HG03175 (cell line): Measurements from ENCODE around the gene CERS1.
"Not testable (repeated sequence)": the region's sequence is repeated elsewhere in the genome, so short reads cannot be mapped to it uniquely, and the experiment has no call there.

Source experiments
- ATAC-seq: cut with Tn5 transposase; IDR thresholded peaks from one replicate; pipeline ENCODE4 v1.9.1; 2021; ENCODE audit warnings: mild to moderate bottlenecking, moderate library complexity; ENCODE audit not compliant: unreplicated experiment

The CERS1 gene

DNA sequence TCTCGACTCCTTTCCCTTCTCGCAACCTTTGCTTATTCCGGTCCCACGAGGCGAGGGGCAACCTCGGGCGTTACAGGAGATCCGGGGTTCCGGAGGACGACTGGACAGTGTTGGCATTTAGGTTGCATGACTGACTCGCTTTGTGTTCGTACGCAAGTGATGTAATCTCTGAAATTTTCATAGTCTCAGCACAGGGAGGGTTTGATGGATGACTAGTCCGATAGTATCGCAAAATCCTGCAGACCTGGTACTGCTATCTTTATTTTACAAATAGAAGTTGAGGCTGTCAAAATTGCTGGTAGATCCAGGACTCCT is 23.9 kb upstream of the CERS1 start:
- ATAC-seq, result no peak

DNA sequence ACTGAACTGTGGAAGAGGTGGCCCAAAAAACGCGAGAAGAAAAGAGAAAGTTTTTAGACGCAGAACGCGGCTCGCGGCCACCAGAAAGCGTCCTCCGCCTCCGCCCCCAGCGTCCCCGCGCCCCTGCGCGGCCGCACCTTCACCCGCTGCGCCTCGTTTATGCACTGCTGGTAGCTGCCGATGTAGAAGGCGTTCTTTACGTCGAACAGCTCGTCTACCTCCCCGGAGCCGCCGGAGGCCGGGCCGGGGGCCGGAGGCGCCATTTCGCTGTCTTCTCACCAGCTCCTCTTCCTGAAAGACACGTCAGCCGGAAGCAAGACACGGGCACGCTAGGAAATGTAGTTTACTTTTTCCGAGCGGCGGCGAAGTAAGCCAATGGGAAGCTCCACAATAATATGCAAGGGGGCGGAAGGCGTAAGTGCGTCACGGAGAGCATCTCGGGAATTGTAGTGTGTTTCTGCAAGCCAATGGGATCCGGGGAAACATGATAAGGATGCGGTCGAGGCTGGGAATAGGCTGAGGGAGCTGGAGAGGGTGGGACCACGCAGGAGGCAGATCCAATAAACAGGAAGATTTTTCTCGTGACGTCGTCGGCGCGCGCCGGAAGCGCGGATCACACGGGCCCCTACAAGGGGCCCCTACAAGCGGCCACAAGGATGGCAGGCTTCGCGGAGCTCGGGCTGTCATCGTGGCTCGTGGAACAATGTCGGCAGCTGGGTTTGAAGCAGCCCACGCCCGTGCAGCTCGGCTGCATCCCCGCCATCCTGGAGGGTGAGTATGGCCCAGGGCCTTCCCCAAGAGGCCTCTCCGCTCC is 23.3 kb upstream of the CERS1 start, which contains the start of the genes COPE and DDX49:
COPE (minus strand) TSS at position 302 of the 814 bp plus-strand sequence; CDS start at position 263, 39 bp downstream.
DDX49 (plus strand) TSS at position 630 of the 814 bp plus-strand sequence; CDS start at position 657, 27 bp downstream.
- ATAC-seq, result peak; percentile 93

DNA sequence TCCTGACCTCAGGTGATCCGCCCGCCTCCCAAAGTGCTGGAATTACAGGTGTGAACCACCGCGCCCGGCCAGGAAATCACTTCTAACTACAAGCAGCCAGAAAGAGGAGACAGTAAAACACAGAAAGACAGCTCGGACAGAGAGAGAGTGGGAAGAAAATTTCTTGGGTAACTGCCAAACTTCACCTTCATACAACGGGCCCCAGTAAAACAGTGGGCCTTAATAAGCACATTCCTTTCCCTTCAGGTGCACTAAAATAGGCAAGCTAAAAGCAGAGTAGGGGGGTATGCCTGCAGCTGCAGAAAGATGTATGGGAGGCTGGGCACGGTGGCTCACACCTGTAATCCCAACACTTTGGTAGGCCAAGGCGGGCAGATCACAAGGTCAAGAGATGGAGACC is 21.6 kb upstream of the CERS1 start:
- not testable (repeated sequence) for ATAC-seq

- ATAC-seq, result no peak
Measured at GRCh38 chr19:18915639-18916038, 19.7 kb upstream of the CERS1 start.

DNA sequence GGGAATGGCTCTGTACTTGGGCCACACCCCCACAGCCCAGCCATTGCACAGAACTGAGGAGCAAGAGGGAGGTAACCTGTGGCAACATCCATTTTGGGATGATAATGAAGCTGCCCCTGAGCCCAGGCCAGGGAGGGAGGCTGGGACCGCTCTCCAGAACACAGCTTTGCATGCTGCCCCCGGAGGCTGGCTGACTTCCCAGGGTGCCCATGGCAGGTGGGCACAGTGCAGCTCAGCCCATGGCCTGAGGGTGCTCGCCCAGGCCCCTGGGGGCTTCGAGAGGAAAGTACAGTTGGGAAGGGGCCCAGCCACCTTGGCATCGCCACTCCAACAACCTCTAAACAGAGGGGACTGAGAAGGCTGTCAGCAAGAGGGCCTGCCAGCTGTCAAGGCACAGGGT is 17.5 kb upstream of the CERS1 start:
- ATAC-seq, result no peak

GRCh38 chr19:18912933-18913332 is 17.0 kb upstream of the CERS1 start:
- no peak for ATAC-seq

GRCh38 chr19:18910801-18911436 is 15.0 kb upstream of the CERS1 start:
- no peak for ATAC-seq

- no peak for ATAC-seq
Measured at GRCh38 chr19:18910010-18910409, 14.1 kb upstream of the CERS1 start.

DNA sequence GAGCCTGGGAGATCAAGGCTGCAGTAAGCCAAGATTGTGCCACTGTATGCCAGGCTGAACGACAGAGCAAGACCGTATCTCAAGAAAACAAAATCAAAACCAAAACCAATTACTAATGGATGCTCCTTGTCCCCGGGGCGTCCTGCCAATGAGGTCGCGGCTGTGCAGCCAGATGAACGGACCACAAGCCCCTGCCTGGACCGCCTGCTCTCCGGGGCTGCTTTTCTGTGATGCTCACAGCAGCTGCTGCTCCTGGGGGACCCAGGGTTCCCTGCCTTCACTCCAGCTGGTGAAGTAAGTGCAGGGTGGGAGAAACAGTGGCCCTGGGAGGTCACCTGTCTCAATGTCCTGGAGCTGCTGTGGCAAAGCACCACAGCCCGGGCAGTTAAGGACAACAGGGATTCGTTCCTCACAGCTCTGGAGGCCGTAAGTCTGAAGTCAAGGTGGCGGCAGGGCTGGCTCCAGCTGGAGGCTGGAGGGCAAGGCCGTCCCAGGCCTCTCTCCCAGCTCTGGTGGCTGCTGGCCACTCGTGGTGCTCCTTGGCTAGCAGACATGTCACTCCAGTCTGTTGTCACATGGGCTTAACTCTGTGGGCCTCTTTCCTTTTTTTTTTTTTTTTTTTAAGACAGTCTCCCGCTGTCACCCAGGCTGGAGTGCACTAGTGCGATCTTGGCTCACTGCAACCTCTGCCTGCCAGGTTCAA is 13.1 kb upstream of the CERS1 start:
- no peak for ATAC-seq

DNA sequence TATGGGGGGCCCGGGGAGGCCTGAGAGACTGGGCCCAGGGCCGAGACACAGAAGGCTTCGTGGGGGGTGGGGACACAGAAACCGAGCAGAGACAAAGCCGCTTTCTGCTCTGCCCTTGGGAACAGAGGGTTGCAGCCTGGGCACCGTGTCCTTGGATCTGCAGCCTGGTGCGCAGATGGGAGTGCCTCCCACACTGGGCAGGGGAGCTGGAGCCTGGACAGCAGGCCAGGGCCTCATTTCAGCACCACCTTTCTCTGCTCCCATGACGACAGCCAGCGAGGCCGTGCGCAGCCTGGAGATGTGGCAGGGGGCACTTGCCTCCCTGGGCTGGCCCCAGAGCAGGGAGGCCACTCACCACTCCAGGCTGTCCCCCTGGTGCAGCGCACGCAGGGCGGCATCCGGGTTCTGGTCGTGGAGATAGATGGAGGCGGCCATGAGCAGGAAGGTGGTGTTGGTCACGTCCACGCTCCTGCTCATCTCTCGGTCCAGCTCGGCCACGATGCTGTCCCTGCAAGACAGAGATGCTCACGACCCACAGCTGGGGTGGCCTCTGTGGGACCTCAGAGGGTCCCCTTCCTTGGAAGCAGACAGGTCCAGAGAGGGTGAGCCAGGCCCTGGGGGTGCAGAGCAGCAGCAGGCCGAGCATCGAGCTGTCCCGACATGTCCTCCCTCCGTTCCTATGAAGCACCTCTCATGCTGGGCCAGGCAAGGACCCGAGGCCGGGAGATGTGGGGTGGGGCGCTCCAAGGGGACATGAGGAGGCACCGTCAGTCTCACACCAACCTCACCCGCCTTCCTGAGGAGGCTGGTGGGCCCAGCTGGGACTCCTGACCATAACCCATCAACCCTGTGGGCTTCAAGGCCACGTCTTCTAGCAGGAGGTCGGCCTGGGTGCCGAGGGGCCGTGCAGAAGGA is 10.9 kb upstream of the CERS1 start:
- no peak for ATAC-seq

- ATAC-seq, result no peak
Measured at GRCh38 chr19:18905513-18906236, 9.7 kb upstream of the CERS1 start.

DNA sequence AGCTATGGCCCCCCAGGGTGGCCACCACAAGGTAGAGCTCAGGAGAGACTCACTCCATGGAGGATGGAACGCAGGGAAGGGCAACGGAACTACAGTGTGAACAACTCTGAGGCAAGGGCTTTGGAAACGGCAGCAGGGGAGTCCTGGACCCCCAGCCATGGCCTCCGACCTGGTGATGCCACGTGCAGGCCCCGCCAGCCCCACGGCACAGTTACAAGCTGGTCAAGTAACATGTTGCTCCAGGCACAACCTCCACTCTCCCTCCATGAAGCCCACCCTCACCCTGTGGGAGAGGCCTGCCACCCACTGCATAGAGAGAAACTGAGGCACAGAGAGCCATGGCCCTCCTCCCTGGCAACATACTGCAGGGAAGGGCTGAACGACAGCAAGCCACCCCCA is 9.1 kb upstream of the CERS1 start:
- ATAC-seq, result no peak

DNA sequence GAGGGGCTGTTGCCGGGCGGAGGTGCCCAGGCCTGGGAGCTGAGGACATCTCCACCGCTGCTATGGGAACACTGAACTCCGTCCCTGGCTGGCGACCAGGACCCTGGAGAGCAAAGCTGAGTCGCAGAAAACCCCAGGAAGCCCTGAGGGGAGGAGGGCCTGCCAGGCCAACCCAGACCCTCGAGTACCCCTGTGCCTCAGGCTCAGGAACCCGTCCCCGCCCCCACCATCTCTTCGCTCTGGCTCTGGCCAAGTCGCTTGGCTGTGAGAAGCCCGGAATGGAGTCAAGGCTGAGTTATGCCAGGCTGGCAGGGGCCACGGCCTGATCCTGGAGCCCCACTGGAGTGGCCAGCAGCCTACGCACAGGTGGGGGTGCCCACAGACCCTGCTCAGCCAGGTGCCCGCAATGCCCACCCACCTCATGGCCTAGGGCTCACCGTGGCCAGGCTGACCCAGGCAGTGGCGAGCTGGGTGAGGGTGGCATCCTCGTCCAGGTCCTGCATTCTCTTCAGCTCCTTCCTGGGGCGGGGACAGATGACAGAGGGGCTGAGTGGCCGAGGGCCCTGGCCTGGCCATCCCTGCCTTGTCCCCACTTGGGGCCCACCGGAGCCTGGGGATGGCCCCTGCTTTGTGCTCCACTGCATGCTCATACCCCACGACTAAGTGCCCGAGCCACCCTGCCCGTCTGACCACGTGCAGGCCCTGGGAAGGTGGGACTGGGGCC is 8.5 kb upstream of the CERS1 start:
- ATAC-seq, result no peak

- no peak for ATAC-seq
Measured at GRCh38 chr19:18903156-18904037, 7.4 kb upstream of the CERS1 start.

- not testable (repeated sequence) for ATAC-seq
Measured at GRCh38 chr19:18902519-18902918, 6.6 kb upstream of the CERS1 start.

GRCh38 chr19:18901491-18901890 is 5.5 kb upstream of the CERS1 start:
- no peak for ATAC-seq

GRCh38 chr19:18900700-18901481 is 4.9 kb upstream of the CERS1 start:
- no peak for ATAC-seq
